Karpas-422 (cell line): ENCODE results near the gene CAPN7. TPM values are rescaled to one million over a fixed set of nuclear protein-coding genes. Genes with fewer than 3 reads are reported as not detected.
"Not testable (repeated sequence)": the region's sequence is repeated elsewhere in the genome, so short reads cannot be mapped to it uniquely, and the experiment has no call there.

Source experiments
- DNase-seq: peaks from one replicate; pipeline ENCODE4 v3.0.0-alpha.2; 2015
- H2AFZ ChIP-seq: fragments of 200-600 bp; sonication (generic); 2 replicates; pipeline ENCODE4 v1.6.1; 2014; ENCODE audit warnings: antibody characterized with exemption, low read length, mixed read lengths
- H3K27ac ChIP-seq: fragments of 200-600 bp; sonication (generic); 2 replicates; pipeline ENCODE4 v1.5.1; 2014; ENCODE audit warnings: mild to moderate bottlenecking, low read length, moderate library complexity
- H3K27me3 ChIP-seq: fragments of 200-600 bp; sonication (generic); 2 replicates; pipeline ENCODE4 v1.6.1; 2014; ENCODE audit warnings: low read length, mixed read lengths
- H3K36me3 ChIP-seq: fragments of 200-600 bp; sonication (generic); 2 replicates; pipeline ENCODE4 v1.6.1; 2014; ENCODE audit warnings: low read length, mixed read lengths; ENCODE audit not compliant: insufficient read depth
- H3K4me1 ChIP-seq: fragments of 200-600 bp; sonication (generic); 2 replicates; pipeline ENCODE4 v1.6.1; 2014; ENCODE audit warnings: mild to moderate bottlenecking, low read length, mixed read lengths
- H3K4me2 ChIP-seq: fragments of 200-600 bp; sonication (generic); 2 replicates; pipeline ENCODE4 v1.6.1; 2014; ENCODE audit warnings: low read length, low read depth, mild to moderate bottlenecking; ENCODE audit not compliant: poor library complexity, severe bottlenecking
- H3K4me3 ChIP-seq: fragments of 200-600 bp; sonication (generic); 2 replicates; pipeline ENCODE4 v1.5.1; 2014; ENCODE audit warnings: mild to moderate bottlenecking, antibody characterized with exemption, low read length, mixed read lengths
- H3K79me2 ChIP-seq: fragments of 200-600 bp; sonication (generic); 2 replicates; pipeline ENCODE4 v1.6.1; 2014; ENCODE audit warnings: mild to moderate bottlenecking, low read length, mixed read lengths
- H3K9ac ChIP-seq: fragments of 200-600 bp; sonication (generic); 2 replicates; pipeline ENCODE4 v1.6.0; 2014; ENCODE audit warnings: low read length
- H3K9me2 ChIP-seq: fragments of 200-600 bp; sonication (generic), shearing (Covaris generic); replicated peaks from 2 replicates; pipeline ENCODE4 v1.6.0; 2014; ENCODE audit warnings: mild to moderate bottlenecking, low read length, moderate library complexity; ENCODE audit not compliant: insufficient read depth
- H3K9me3 ChIP-seq: fragments of 300-700, 200-600 bp; sonication (generic); 2 replicates; pipeline ENCODE4 v1.6.1; 2014; ENCODE audit warnings: low read length, mixed read lengths
- H4K20me1 ChIP-seq: fragments of 200-600 bp; sonication (generic); 2 replicates; pipeline ENCODE4 v1.6.1; 2014; ENCODE audit warnings: mild to moderate bottlenecking, antibody characterized with exemption, low read length, low read depth; ENCODE audit not compliant: insufficient read depth
- total RNA-seq: library from RNA; depleted of rRNA; stranded (reverse); fragments of >200 nt; shearing (Covaris generic); gene quantifications from 2 replicates; pipeline ENCODE4 v1.2.3, GENCODE V29; 2014; ENCODE audit warnings: low replicate concordance; rRNA removed

Gene CAPN7
- 31.5 and 36.5 TPM in 2 replicates for total RNA-seq

GRCh38 chr3:15205934-15206661, at the start of gene CAPN7:
CAPN7 (plus strand) TSS chr3:15206246; CDS start chr3:15206496, 250 bp downstream.
- Histone ChIP-seq H2AFZ (peak within 1 kb of the TSS; percentile 90), H3K4me1 (peaks cover 22% of the 10 kb centered on the region), H3K4me3 (peak within 1 kb of the TSS; percentile 84), H3K9ac (peak within 1 kb of the TSS; percentile 85), H3K27ac (peak within 1 kb of the TSS; percentile 47), H4K20me1 (no peaks in the 10 kb centered on the region), H3K79me2 (peaks cover 49% of the 10 kb centered on the region), H3K27me3 (no peaks in the 10 kb centered on the region), H3K9me2 (no peaks in the 10 kb centered on the region), H3K4me2 (peak within 1 kb of the TSS; percentile 94), H3K9me3 (no peaks in the 10 kb centered on the region), H3K36me3 (peaks cover 13% of the 10 kb centered on the region; the same call in 1 of the 2 replicates)
- peak; percentile 97 for DNase-seq

- Histone ChIP-seq H3K27ac (no peak overlapping the region), H2AFZ (no peak overlapping the region), H3K9ac (no peak overlapping the region), H3K9me3 (no peaks in the 10 kb centered on the region), H3K9me2 (no peaks in the 10 kb centered on the region), H3K36me3 (no peaks in the 10 kb centered on the region), H4K20me1 (no peaks in the 10 kb centered on the region), H3K4me2 (no peak overlapping the region), H3K79me2 (no peaks in the 10 kb centered on the region), H3K27me3 (0 out of 2 replicates have a peak, but pooled peaks cover 4% of the 10 kb centered on the region), H3K4me3 (no peak overlapping the region), H3K4me1 (no peaks in the 10 kb centered on the region)
- DNase-seq: no peak
Measured at GRCh38 chr3:15157441-15157840, 48.6 kb upstream of the CAPN7 start.

GRCh38 chr3:15159501-15160136, 46.4 kb upstream of the CAPN7 start:
- H3K79me2 ChIP-seq: no peaks in the 10 kb centered on the region
- H3K4me1 ChIP-seq: no peaks in the 10 kb centered on the region
- H3K4me2 ChIP-seq: no peak overlapping the region
- 0 out of 2 replicates have a peak, but pooled peaks cover 4% of the 10 kb centered on the region for H3K27me3 ChIP-seq
- H3K9me2 ChIP-seq: no peaks in the 10 kb centered on the region
- no peak for DNase-seq
- no peak overlapping the region for H3K27ac ChIP-seq
- no peaks in the 10 kb centered on the region for H4K20me1 ChIP-seq
- no peak overlapping the region for H3K4me3 ChIP-seq
- H2AFZ ChIP-seq: no peak overlapping the region
- no peaks in the 10 kb centered on the region for H3K9me3 ChIP-seq
- H3K36me3 ChIP-seq: no peaks in the 10 kb centered on the region
- no peak overlapping the region for H3K9ac ChIP-seq

GRCh38 chr3:15160662-15161061, 45.4 kb upstream of the CAPN7 start:
- Histone ChIP-seq H3K4me1 (no peaks in the 10 kb centered on the region), H3K4me2 (no peak overlapping the region), H3K4me3 (no peak overlapping the region), H3K27ac (no peak overlapping the region), H3K9me3 (no peaks in the 10 kb centered on the region), H2AFZ (no peak overlapping the region), H3K9me2 (no peaks in the 10 kb centered on the region), H3K27me3 (0 out of 2 replicates have a peak, but pooled peaks cover 4% of the 10 kb centered on the region), H4K20me1 (no peaks in the 10 kb centered on the region), H3K9ac (no peak overlapping the region), H3K79me2 (no peaks in the 10 kb centered on the region), H3K36me3 (no peaks in the 10 kb centered on the region)
- no peak for DNase-seq

GRCh38 chr3:15161133-15161532, 44.9 kb upstream of the CAPN7 start:
- Histone ChIP-seq H3K9me2 (no peaks in the 10 kb centered on the region), H3K4me2 (no peak overlapping the region), H3K9me3 (no peaks in the 10 kb centered on the region), H3K27ac (no peak overlapping the region), H3K79me2 (no peaks in the 10 kb centered on the region), H3K4me1 (no peaks in the 10 kb centered on the region), H3K9ac (no peak overlapping the region), H3K4me3 (no peak overlapping the region), H4K20me1 (no peaks in the 10 kb centered on the region), H3K36me3 (no peaks in the 10 kb centered on the region), H2AFZ (no peak overlapping the region), H3K27me3 (0 out of 2 replicates have a peak, but pooled peaks cover 4% of the 10 kb centered on the region)
- DNase-seq: no peak

GRCh38 chr3:15163656-15164055, 42.4 kb upstream of the CAPN7 start:
- H3K9me3 ChIP-seq, H3K9ac ChIP-seq, H3K27ac ChIP-seq, DNase-seq, H4K20me1 ChIP-seq, H3K27me3 ChIP-seq, H3K36me3 ChIP-seq, H3K4me3 ChIP-seq, H2AFZ ChIP-seq, H3K4me1 ChIP-seq, H3K79me2 ChIP-seq, H3K9me2 ChIP-seq, H3K4me2 ChIP-seq: not testable (repeated sequence)

- no peaks in the 10 kb centered on the region for H3K36me3 ChIP-seq
- H3K4me3 ChIP-seq: no peak overlapping the region
- no peaks in the 10 kb centered on the region for H3K27me3 ChIP-seq
- no peaks in the 10 kb centered on the region for H3K9me2 ChIP-seq
- H3K4me1 ChIP-seq: no peaks in the 10 kb centered on the region
- H4K20me1 ChIP-seq: no peaks in the 10 kb centered on the region
- H3K4me2 ChIP-seq: no peak overlapping the region
- H2AFZ ChIP-seq: no peak overlapping the region
- H3K9me3 ChIP-seq: no peaks in the 10 kb centered on the region
- no peak overlapping the region for H3K27ac ChIP-seq
- H3K9ac ChIP-seq: no peak overlapping the region
- DNase-seq: no peak
- no peaks in the 10 kb centered on the region for H3K79me2 ChIP-seq
Measured at GRCh38 chr3:15164340-15164739, 41.7 kb upstream of the CAPN7 start.

GRCh38 chr3:15165061-15165460, 41.0 kb upstream of the CAPN7 start:
- H3K27me3 ChIP-seq: no peaks in the 10 kb centered on the region
- no peaks in the 10 kb centered on the region for H3K9me2 ChIP-seq
- no peak overlapping the region for H3K4me2 ChIP-seq
- H3K79me2 ChIP-seq: no peaks in the 10 kb centered on the region
- H3K4me1 ChIP-seq: no peaks in the 10 kb centered on the region
- H3K9me3 ChIP-seq: no peaks in the 10 kb centered on the region
- no peak overlapping the region for H3K9ac ChIP-seq
- H3K4me3 ChIP-seq: no peak overlapping the region
- no peak overlapping the region for H2AFZ ChIP-seq
- no peaks in the 10 kb centered on the region for H3K36me3 ChIP-seq
- H3K27ac ChIP-seq: no peak overlapping the region
- no peak for DNase-seq
- H4K20me1 ChIP-seq: no peaks in the 10 kb centered on the region
